CD4-positive, alpha-beta T cell treated with Interleukin-2 at 100 ng/mL for 4 hours (primary cell): ENCODE results near the gene SANBR.

Source experiments
- DNase-seq: peaks from one replicate; pipeline ENCODE4 v3.0.0-alpha.2; 2020; ENCODE audit warnings: low spot score

The SANBR gene

DNA sequence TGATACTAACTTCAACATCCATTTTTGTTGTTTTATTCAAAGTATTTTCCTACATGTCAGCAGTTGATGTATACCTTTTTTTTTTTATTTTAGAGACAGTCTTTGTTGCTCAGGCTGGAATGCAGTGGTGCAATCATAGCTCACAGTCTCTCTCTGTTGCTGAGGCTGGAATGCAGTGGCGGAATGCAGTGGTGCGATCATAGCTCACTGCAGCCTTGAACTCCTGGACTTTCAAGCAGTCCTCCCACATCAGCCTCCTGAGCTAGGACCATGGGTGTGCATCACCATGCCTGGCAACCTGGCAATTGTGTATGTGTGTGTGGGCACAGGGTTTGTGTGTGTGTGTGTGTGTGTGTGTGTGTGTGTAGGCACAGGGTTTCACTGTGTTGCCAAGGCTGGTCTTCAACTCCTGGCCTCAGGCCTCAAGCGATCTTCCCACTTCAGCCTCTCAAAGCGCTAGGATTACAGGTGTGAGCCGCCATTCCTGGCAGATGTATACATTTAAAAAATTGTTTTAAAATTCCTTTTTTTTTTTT lies 24.8 kb downstream of the SANBR start:
- DNase-seq = no peak

- DNase-seq = no peak
These were observed 25.8 kb downstream of the SANBR start for GRCh38 chr2:61091485-61091884.

GRCh38 chr2:61096438-61096837 lies 30.8 kb downstream of the SANBR start:
- no peak for DNase-seq

GRCh38 chr2:61100801-61101200 lies 35.1 kb downstream of the SANBR start:
- no peak for DNase-seq

DNA sequence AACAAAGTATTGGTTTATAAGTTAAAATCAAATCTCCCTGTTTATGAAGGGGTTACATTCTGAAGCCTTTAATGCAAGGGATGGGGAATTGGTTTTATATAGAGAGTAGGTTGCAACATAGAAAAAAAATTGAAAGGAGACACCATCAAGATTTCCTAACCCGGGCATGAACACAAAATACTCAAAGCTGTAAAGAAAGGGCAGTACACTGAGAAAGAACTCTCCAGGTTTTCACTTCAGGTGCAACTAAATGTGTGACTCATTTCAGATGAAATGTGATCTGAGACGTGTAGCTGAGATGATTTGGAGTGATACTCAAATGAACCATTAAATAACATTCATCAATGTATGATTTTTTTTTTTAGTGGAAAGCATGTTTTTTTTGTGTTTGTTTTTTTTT lies 43.6 kb downstream of the SANBR start:
- no peak for DNase-seq

GRCh38 chr2:61111708-61112107 lies 46.0 kb downstream of the SANBR start:
- no peak for DNase-seq

GRCh38 chr2:61114147-61114546 lies 48.5 kb downstream of the SANBR start:
- DNase-seq = no peak
